Nephron (organoid): ENCODE results near the gene MAPK10.

ENCODE experiments used
- H3K27ac Mint-ChIP-seq, 3 experiments: 2 replicates each; pipeline ENCODE4 v1.8.0; 2020; ENCODE audit warnings: mixed read lengths in 3 of 3, mild to moderate bottlenecking in 2 of 3, moderate library complexity in 1 of 3
- H3K27me3 Mint-ChIP-seq: 2 replicates; pipeline ENCODE4 v1.8.0; 2021; ENCODE audit warnings: low read depth, mild to moderate bottlenecking, moderate library complexity, mixed read lengths
- H3K36me3 Mint-ChIP-seq: 2 replicates; pipeline ENCODE4 v1.8.0; 2020; ENCODE audit warnings: low read depth, mixed read lengths
- H3K4me1 Mint-ChIP-seq: 2 replicates; pipeline ENCODE4 v1.8.0; 2020; ENCODE audit warnings: mixed read lengths
- H3K4me3 Mint-ChIP-seq, 3 experiments: 2 replicates each; pipeline ENCODE4 v1.8.0; 2020; ENCODE audit warnings: mild to moderate bottlenecking in 3 of 3, mixed read lengths in 3 of 3, moderate library complexity in 2 of 3
- H3K9me3 Mint-ChIP-seq: 2 replicates; pipeline ENCODE4 v1.8.0; 2020; ENCODE audit warnings: mixed read lengths
- CTCF ChIP-seq, 3 experiments: fragments of 200-600 bp; sonication (generic); IDR thresholded peaks; one replicate each; pipeline ENCODE4 v1.5.0; 2021; ENCODE audit warnings: antibody characterized with exemption in 3 of 3; ENCODE audit not compliant: unreplicated experiment in 3 of 3

Gene MAPK10

DNA sequence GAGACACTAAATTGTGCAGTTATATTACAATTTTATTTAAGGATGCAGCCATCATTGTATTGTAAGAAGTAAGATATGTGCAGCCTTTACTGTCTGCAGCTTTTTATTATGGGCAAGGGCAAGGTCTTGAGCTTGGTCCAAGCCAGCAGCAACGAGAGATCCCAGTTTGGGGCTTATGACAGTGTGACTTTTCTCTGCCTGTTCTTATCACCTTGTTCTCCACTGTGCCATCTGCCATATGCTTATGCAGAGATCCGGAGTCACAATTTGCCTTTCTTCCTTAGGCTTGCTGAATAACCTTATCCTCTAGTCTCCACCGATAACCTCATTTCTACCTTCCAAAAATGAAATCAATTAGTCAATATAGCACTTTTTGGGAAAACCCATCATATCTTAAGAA is 30.4 kb downstream of the MAPK10 start:
- H3K4me3 Mint-ChIP-seq, result no peak overlapping the region
- H3K27me3 Mint-ChIP-seq, result no peaks in the 10 kb centered on the region
- peaks cover 8% of the 10 kb centered on the region for H3K4me1 Mint-ChIP-seq
- H3K27ac Mint-ChIP-seq, result no peak overlapping the region
- H3K9me3 Mint-ChIP-seq, result no peaks in the 10 kb centered on the region
- H3K36me3 Mint-ChIP-seq, result no peaks in the 10 kb centered on the region
- no peak for TF ChIP-seq CTCF (IDR thresholded peaks at IDR 0.05; ENCODE audit: unreplicated experiment in 3 of 3)

DNA sequence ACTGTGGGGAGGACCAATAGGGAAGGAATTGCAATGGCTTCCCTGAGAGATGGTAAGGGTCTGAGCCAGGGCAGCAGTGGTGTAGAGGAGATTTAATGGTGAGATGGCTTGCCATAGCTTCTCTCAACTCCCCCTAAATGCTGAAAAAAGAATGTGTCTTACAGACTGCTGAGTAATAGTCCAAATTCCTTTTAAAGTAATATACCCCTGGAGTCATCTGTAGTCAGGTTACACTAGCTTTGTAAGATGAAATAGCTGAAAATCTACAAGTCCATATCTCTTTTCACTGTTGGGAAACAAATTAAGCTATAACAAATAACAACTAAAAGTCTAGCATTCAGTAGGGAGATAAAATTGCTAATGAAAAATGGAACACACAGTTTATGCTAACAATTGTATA is 33.5 kb downstream of the MAPK10 start:
- H3K36me3 Mint-ChIP-seq, result no peaks in the 10 kb centered on the region
- no peak for TF ChIP-seq CTCF (IDR thresholded peaks at IDR 0.05; ENCODE audit: unreplicated experiment in 3 of 3)
- H3K4me3 Mint-ChIP-seq, result no peak overlapping the region
- peaks cover 6% of the 10 kb centered on the region for H3K4me1 Mint-ChIP-seq
- H3K27ac Mint-ChIP-seq, result peak overlapping the region in 1 of 3 experiments; percentile 9
- H3K27me3 Mint-ChIP-seq, result no peaks in the 10 kb centered on the region
- no peaks in the 10 kb centered on the region for H3K9me3 Mint-ChIP-seq

GRCh38 chr4:86319390-86319789 is 40.5 kb downstream of the MAPK10 start:
- H3K36me3 Mint-ChIP-seq, result no peaks in the 10 kb centered on the region

DNA sequence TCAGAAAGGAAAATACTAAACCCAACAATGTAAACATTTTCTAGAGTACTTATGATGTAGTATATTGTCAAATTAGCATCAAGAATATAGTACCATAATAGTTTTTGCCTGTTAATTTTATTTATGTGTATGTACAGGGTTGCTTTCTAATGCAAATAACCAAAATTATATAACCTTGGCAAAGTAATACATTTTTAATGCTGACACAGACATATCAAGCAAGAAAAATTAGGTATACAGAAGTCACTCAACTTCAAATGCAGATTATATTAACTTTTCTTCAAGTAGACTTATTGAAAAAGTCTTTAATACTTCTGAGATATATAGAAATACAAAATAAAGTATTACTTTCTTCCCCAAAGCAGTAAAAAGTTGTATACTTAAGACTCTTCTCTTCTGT is 44.3 kb downstream of the MAPK10 start:
- Mint-ChIP-seq H3K27me3 (no peaks in the 10 kb centered on the region), H3K4me1 (peaks cover 4% of the 10 kb centered on the region), H3K4me3 (no peak overlapping the region), H3K9me3 (no peaks in the 10 kb centered on the region), H3K36me3 (no peaks in the 10 kb centered on the region), H3K27ac (no peak overlapping the region)
- no peak for TF ChIP-seq CTCF (IDR thresholded peaks at IDR 0.05; ENCODE audit: unreplicated experiment in 3 of 3)

More at GRCh38 chr4:86319390-86319789, 40.5 kb downstream of the MAPK10 start:
- TF ChIP-seq CTCF (IDR thresholded peaks at IDR 0.05; ENCODE audit: unreplicated experiment in 3 of 3), result no peak
- no peak overlapping the region for H3K4me3 Mint-ChIP-seq
- H3K4me1 Mint-ChIP-seq, result no peaks in the 10 kb centered on the region
- no peaks in the 10 kb centered on the region for H3K27me3 Mint-ChIP-seq
- no peaks in the 10 kb centered on the region for H3K9me3 Mint-ChIP-seq
- no peak overlapping the region for H3K27ac Mint-ChIP-seq

GRCh38 chr4:86313656-86314055 is 46.2 kb downstream of the MAPK10 start:
- H3K4me1 Mint-ChIP-seq, result peaks cover 6% of the 10 kb centered on the region
- TF ChIP-seq CTCF (IDR thresholded peaks at IDR 0.05; ENCODE audit: unreplicated experiment in 3 of 3), result no peak

GRCh38 chr4:86307432-86307831 is 52.4 kb downstream of the MAPK10 start:
- peak overlapping the region; percentile 23 to 43 (median 28) for H3K27ac Mint-ChIP-seq
- no peak for TF ChIP-seq CTCF (IDR thresholded peaks at IDR 0.05; ENCODE audit: unreplicated experiment in 3 of 3)
- no peaks in the 10 kb centered on the region for H3K27me3 Mint-ChIP-seq
- H3K9me3 Mint-ChIP-seq, result no peaks in the 10 kb centered on the region
- H3K4me3 Mint-ChIP-seq, result no peak overlapping the region
- no peaks in the 10 kb centered on the region for H3K36me3 Mint-ChIP-seq
- peaks cover 36% of the 10 kb centered on the region for H3K4me1 Mint-ChIP-seq

More at GRCh38 chr4:86313656-86314055, 46.2 kb downstream of the MAPK10 start:
- no peak overlapping the region for H3K4me3 Mint-ChIP-seq
- no peaks in the 10 kb centered on the region for H3K9me3 Mint-ChIP-seq
- H3K27ac Mint-ChIP-seq, result no peak overlapping the region
- H3K36me3 Mint-ChIP-seq, result no peaks in the 10 kb centered on the region
- H3K27me3 Mint-ChIP-seq, result no peaks in the 10 kb centered on the region
